ENCODE results near the gene SH2D5. TPM values are rescaled to one million over a fixed set of nuclear protein-coding genes. Genes with fewer than 3 reads are reported as not detected.

The SH2D5 gene
- polyA plus RNA-seq, 2 of the 4 experiments (the other 2 are of a cell fraction): 3.2 to 7.2 TPM

- POLR2A ChIA-PET: no interaction called here
Measured at GRCh38 chr1:20767271-20767670, 34.8 kb upstream of the SH2D5 start.

GRCh38 chr1:20763417-20763816 is 30.9 kb upstream of the SH2D5 start:
- 96% methylated on average over 3 of the region's 3 CpGs for WGBS (ENCODE audit: missing lambda C conversion rate)
- POLR2A ChIA-PET: no interaction called here
- CTCF ChIA-PET: interaction anchor here (0.6 to 1.8 kb wide), 3 partner anchors 18 to 204 kb away, joined by 3 to 4 read pairs (median 3); no protein-coding TSS in a partner anchor

More at GRCh38 chr1:20767271-20767670, 34.8 kb upstream of the SH2D5 start:
- FAIRE-seq (no peak), DNase-seq (ENCODE audit: low read depth in 1 of 2, low spot score in 1 of 2) (no peak), ATAC-seq (no peak)
- H3K9me3 ChIP-seq: no peaks in the 10 kb centered on the region
- no peak overlapping the region for H3K4me3 ChIP-seq
- peaks cover 4% of the 10 kb centered on the region; the same call in 2 of the 3 replicates for H3K4me1 ChIP-seq
- TF ChIP-seq CHD2 (IDR thresholded peaks at IDR 0.05; ENCODE audit: low read length, partially characterized antibody): no peak
- TF ChIP-seq EHMT2 (IDR thresholded peaks at IDR 0.05; ENCODE audit: low read depth): no peak
- no peak for TF ChIP-seq CBX8 (IDR thresholded peaks at IDR 0.05)
- no peak for TF ChIP-seq POLR2A (IDR thresholded peaks at IDR 0.05; ENCODE audit: low read length)
- no peak for TF ChIP-seq E2F6 (IDR thresholded peaks at IDR 0.05; ENCODE audit: borderline replicate concordance, low read depth)
- TF ChIP-seq NR3C1 (IDR thresholded peaks at IDR 0.05): no peak
- no peak for TF ChIP-seq TP53 (CRISPR knock-in tag; IDR thresholded peaks at IDR 0.05)
- no peak for TF ChIP-seq SMC3 (IDR thresholded peaks at IDR 0.05)
- TF ChIP-seq RNF2 (IDR thresholded peaks at IDR 0.05; ENCODE audit: borderline replicate concordance, low read depth): no peak
- no peak for TF ChIP-seq RAD21 (conservative IDR thresholded peaks at IDR 0.05 in 1 of 2, IDR thresholded peaks at IDR 0.05 in 1 of 2)
- no peak for TF ChIP-seq HOXB5 (CRISPR knock-in tag; IDR thresholded peaks at IDR 0.05)
- H3K27ac ChIP-seq: 0 out of 6 replicates have a peak overlapping the region, but pooled peaks of 1 of the 2 experiments have one; percentile 4
- CTCF ChIA-PET: interaction anchor here (0.9 to 1.3 kb wide), 3 partner anchors 19 to 72 kb away, joined by 3 to 5 read pairs (median 3); partner anchors contain the start of gene HP1BP3
- no peak overlapping the region for H3K4me2 ChIP-seq

GRCh38 chr1:20760322-20760721 is 27.8 kb upstream of the SH2D5 start:
- TF ChIP-seq REST (IDR thresholded peaks at IDR 0.05) (no peak), JUNB (IDR thresholded peaks at IDR 0.05) (no peak), SMC3 (IDR thresholded peaks at IDR 0.05) (no peak), MAX (IDR thresholded peaks at IDR 0.05) (no peak), ZFP36 (IDR thresholded peaks at IDR 0.05; ENCODE audit: borderline replicate concordance, partially characterized antibody) (no peak), RFX5 (IDR thresholded peaks at IDR 0.05) (no peak), ZC3H11A (IDR thresholded peaks at IDR 0.05) (no peak), CTCF (IDR thresholded peaks at IDR 0.05) (no peak), EHF (CRISPR knock-in tag; IDR thresholded peaks at IDR 0.05) (no peak)
- no peak overlapping the region for H3K4me2 ChIP-seq
- no peaks in the 10 kb centered on the region for H3K9me3 ChIP-seq
- DNase-seq (ENCODE audit: low read depth in 1 of 2, low spot score in 1 of 2) (no peak), FAIRE-seq (no peak), ATAC-seq (no peak)
- POLR2A ChIA-PET: no interaction called here
- no peak overlapping the region for H3K27ac ChIP-seq
- CTCF ChIA-PET: interaction anchor here (0.7 kb wide), 1 partner anchor 317 kb away, joined by 3 read pairs; no protein-coding TSS in a partner anchor
- no peaks in the 10 kb centered on the region for H3K4me1 ChIP-seq
- no peak overlapping the region for H3K4me3 ChIP-seq
- 93% methylated on average over 6 of the region's 6 CpGs for WGBS (ENCODE audit: missing lambda C conversion rate)

More at GRCh38 chr1:20763417-20763816, 30.9 kb upstream of the SH2D5 start:
- no peak for ATAC-seq
- Histone ChIP-seq H3K9me3 (no peaks in the 10 kb centered on the region), H3K4me3 (no peak overlapping the region), H3K4me1 (peaks cover 4% of the 10 kb centered on the region; the same call in 2 of the 3 replicates), H3K27ac (no peak overlapping the region), H3K4me2 (no peak overlapping the region)
- TF ChIP-seq HMGXB4 (CRISPR knock-in tag; IDR thresholded peaks at IDR 0.05; ENCODE audit: borderline replicate concordance) (no peak), ESRRA (IDR thresholded peaks at IDR 0.05; ENCODE audit: borderline replicate concordance, low read length) (no peak), BHLHE40 (IDR thresholded peaks at IDR 0.05; ENCODE audit: low read depth, low read length) (no peak), FOXS1 (CRISPR knock-in tag; IDR thresholded peaks at IDR 0.05) (no peak), MYC (IDR thresholded peaks at IDR 0.05; ENCODE audit: borderline replicate concordance, low read length) (no peak)
- DNase-seq (ENCODE audit: low read depth in 1 of 2, low spot score in 1 of 2): no peak
- FAIRE-seq: no peak

Data from A549 (cell line).